ENCODE results near the gene TPGS2.

DNA sequence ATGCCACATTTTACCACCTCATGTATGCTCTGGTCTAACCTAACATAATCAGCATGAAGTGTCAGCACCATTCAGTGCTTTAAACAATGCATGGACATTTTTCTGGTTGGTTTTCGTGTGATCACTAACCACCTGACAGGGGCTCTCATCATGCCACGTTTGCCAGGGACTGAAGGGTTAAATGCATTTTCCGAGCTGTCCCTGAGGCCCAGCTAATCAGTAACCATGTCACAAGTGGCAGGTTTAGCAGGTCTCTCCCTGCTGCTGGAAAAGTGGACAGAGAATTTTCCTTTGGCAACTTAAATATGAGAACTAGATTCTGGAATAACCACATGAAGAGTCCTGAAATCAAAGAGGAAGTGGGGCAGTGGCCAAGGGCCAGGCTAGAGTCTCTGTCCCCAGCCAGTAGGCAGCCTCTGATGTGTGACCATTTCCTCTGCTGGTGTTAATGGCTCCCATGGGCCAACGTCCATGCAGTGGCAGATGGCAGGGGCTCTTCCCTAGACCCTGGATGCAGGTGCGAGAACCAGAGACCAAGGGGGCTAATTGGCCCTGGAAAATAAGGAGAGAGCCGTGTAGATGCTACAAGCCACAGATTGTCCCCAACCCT, 69.5 kb downstream of the TPGS2 start:
- TF ChIP-seq MXI1 (conservative IDR thresholded peaks at IDR 0.05; ENCODE audit: poor library complexity, severe bottlenecking) (no peak), CTCF (IDR thresholded peaks at IDR 0.05; ENCODE audit: poor library complexity, severe bottlenecking) (no peak), EZH2 (IDR thresholded peaks at IDR 0.05; ENCODE audit: borderline replicate concordance, insufficient read depth, low read length, poor library complexity, severe bottlenecking) (no peak), EP300 (conservative IDR thresholded peaks at IDR 0.05; ENCODE audit: poor library complexity, severe bottlenecking) (no peak), POLR2AphosphoS5 (IDR thresholded peaks at IDR 0.05) (no peak), RAD21 (conservative IDR thresholded peaks at IDR 0.05) (no peak), TAF1 (IDR thresholded peaks at IDR 0.05; ENCODE audit: low read depth) (no peak), SMC3 (conservative IDR thresholded peaks at IDR 0.05; ENCODE audit: poor library complexity) (no peak)

All from neural cell (in vitro differentiated cells).